AG10803 (cell line): ENCODE data around the gene MYO1A.

ENCODE experiments used
- DNase-seq: peaks from one replicate; pipeline ENCODE4 v3.0.0; 2010; ENCODE audit warnings: low read depth
- H3K4me3 ChIP-seq: 2 replicates; pipeline ENCODE4 v1.5.1; 2011; ENCODE audit warnings: mild to moderate bottlenecking, low read length, control low read depth
- CTCF ChIP-seq: conservative IDR thresholded peaks from 2 replicates; pipeline ENCODE4 v1.5.1; 2011; ENCODE audit warnings: mild to moderate bottlenecking, low read length, control low read depth, inconsistent platforms

The MYO1A gene

GRCh38 chr12:57049890-57050289 lies at the start of gene MYO1A:
Gene MYO1A, minus strand, starts transcription at chr12:57050129. Its CDS starts 1,806 bp downstream, at chr12:57048323.
- no peak for TF ChIP-seq CTCF
- H3K4me3 ChIP-seq = no peak within 1 kb of the TSS
- no peak for DNase-seq

DNA sequence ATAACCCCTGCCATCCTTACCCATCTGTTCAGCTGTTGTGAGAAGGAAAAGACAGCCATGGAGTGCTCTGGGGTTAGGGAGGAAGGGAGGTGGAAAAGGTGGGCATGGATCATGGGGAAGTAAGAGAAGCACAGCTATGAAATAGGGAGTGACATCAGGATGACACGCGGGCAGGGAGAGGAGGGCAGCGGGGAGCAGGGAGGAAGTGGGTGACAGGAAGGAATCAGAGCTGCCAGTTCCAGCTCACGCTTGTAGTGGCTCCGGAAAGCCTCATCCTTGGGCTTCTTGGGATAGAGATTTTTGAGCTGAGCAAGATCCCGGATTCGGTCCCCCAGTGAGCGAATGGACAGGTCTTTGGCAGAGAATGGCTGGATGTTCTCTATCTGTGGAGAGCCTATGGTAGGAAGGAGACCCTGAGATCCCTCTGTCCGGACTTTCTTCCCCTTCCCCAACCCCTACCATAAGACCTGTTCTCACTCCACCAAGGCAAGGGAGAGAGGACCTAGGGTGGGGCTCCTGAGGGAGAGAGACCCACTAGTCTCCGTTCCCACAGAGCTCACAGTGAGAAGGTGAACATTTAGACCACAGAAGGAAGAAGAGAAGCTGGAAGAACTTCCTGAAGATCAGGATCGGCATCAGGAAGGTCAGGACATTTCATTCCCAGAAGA lies 49.3 kb upstream of the MYO1A start:
- no peak for TF ChIP-seq CTCF
- no peak overlapping the region for H3K4me3 ChIP-seq
- DNase-seq = no peak

GRCh38 chr12:57098546-57098945 lies 48.6 kb upstream of the MYO1A start:
- TF ChIP-seq CTCF = no peak
- no peak for DNase-seq
- no peak overlapping the region for H3K4me3 ChIP-seq

GRCh38 chr12:57097554-57097835 lies 47.6 kb upstream of the MYO1A start:
- TF ChIP-seq CTCF = no peak
- no peak overlapping the region for H3K4me3 ChIP-seq
- no peak for DNase-seq

- H3K4me3 ChIP-seq = no peak overlapping the region
- no peak for DNase-seq
- TF ChIP-seq CTCF = no peak
These were observed 47.0 kb upstream of the MYO1A start for GRCh38 chr12:57096748-57097553.

DNA sequence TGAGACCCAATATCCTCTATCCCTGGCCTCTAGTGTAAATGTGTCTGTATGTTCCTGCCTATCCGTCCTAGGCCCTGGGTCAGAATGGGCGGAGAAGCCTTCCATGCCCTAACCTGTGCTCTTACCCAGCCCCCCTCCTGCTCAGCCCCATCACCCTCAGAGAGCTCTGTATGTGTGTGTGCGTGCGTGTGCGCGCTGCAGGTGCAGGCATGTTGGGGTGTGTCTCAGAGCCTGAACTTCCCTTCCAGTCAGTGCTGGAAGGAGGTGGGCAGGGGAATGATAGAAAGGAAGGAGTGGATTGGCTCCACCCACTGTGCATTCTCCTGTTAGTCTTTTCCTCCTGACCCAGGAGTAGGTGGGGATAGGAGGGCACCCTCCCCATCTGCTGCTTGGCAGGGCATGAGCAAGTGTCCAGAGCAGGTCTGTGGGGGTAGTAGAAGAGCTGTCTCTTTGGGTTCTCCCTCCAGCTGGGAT lies 46.2 kb upstream of the MYO1A start:
- DNase-seq = no peak

More for the DNA sequence above, 46.2 kb upstream of the MYO1A start:
- TF ChIP-seq CTCF = no peak
- H3K4me3 ChIP-seq = no peak overlapping the region
